OCI-LY7 (cell line): ENCODE results near the gene TBC1D32. TPM values are rescaled to one million over a fixed set of nuclear protein-coding genes. Genes with fewer than 3 reads are reported as not detected.

Experiments used
- BruUV-seq: library from RNA; stranded (reverse); fragments of 400-500 nt; replicated peaks from 2 replicates; lab custom pipeline; 2021; lab: Mats Ljungman, UMichigan
- CTCF ChIA-PET: fragments of 300-600 bp; sonication (Branson Sonifier 250); formaldehyde crosslinking; loops from one replicate; lab custom pipeline; 2022; ENCODE audit warnings: antibody characterized with exemption; ENCODE audit not compliant: unreplicated experiment; lab: Charles Lee
- POLR2A ChIA-PET: fragments of 300-600 bp; sonication (Branson Sonifier 250); formaldehyde crosslinking; loops from one replicate; lab custom pipeline; 2022; ENCODE audit warnings: antibody characterized with exemption; lab: Charles Lee
- DNase-seq: peaks from one replicate; pipeline ENCODE4 v3.0.0-alpha.2; 2015; ENCODE audit warnings: low spot score
- H2AFZ ChIP-seq: fragments of 200-600 bp; sonication (generic), shearing (Covaris generic); 2 replicates; pipeline ENCODE4 v1.6.1; 2014; ENCODE audit warnings: mild to moderate bottlenecking, antibody characterized with exemption, low read length, moderate library complexity
- H3K27ac ChIP-seq: fragments of 200-600 bp; sonication (generic); 2 replicates; pipeline ENCODE4 v1.5.1; 2014; ENCODE audit warnings: mixed run types, low read depth, mild to moderate bottlenecking, moderate library complexity, low read length, inconsistent platforms; ENCODE audit not compliant: poor library complexity, severe bottlenecking
- H3K36me3 ChIP-seq: fragments of 200-600 bp; sonication (generic); 2 replicates; pipeline ENCODE4 v1.6.1; 2014; ENCODE audit warnings: mild to moderate bottlenecking, antibody characterized with exemption, low read length, moderate library complexity, mixed read lengths; ENCODE audit not compliant: insufficient read depth
- H3K4me1 ChIP-seq: fragments of 200-600 bp; sonication (generic); 2 replicates; pipeline ENCODE4 v1.5.1; 2014; ENCODE audit warnings: mild to moderate bottlenecking, low read length; ENCODE audit not compliant: insufficient read depth, poor library complexity, severe bottlenecking
- H3K4me2 ChIP-seq: fragments of 200-600 bp; sonication (generic); 2 replicates; pipeline ENCODE4 v1.6.1; 2014; ENCODE audit warnings: mild to moderate bottlenecking, low read length
- H3K4me3 ChIP-seq: fragments of 200-600 bp; sonication (generic); 2 replicates; pipeline ENCODE4 v1.5.1; 2014; ENCODE audit warnings: mild to moderate bottlenecking, low read depth, low read length; ENCODE audit not compliant: poor library complexity, severe bottlenecking
- H3K79me2 ChIP-seq: fragments of 200-600 bp; sonication (generic); 2 replicates; pipeline ENCODE4 v1.6.1; 2016; ENCODE audit warnings: low read depth, mild to moderate bottlenecking, low read length, moderate library complexity, mixed read lengths; ENCODE audit not compliant: insufficient read depth
- H3K9me2 ChIP-seq: fragments of 200-600 bp; sonication (generic); 2 replicates; pipeline ENCODE4 v1.6.1; 2016; ENCODE audit warnings: mild to moderate bottlenecking, low read length, mixed read lengths; ENCODE audit not compliant: insufficient read depth
- H3K9me3 ChIP-seq: fragments of 200-600 bp; sonication (generic); 2 replicates; pipeline ENCODE4 v1.6.1; 2014; ENCODE audit warnings: mild to moderate bottlenecking, mixed run types, low read length, mixed read lengths
- H4K20me1 ChIP-seq: fragments of 200-600 bp; sonication (generic); 2 replicates; pipeline ENCODE4 v1.6.1; 2014; ENCODE audit warnings: mild to moderate bottlenecking, antibody characterized with exemption, low read length, moderate library complexity, mixed read lengths; ENCODE audit not compliant: insufficient read depth
- CTCF ChIP-seq: fragments of 200-600 bp; sonication (generic); conservative IDR thresholded peaks from 2 replicates; pipeline ENCODE4 v1.5.1; 2014; ENCODE audit warnings: mild to moderate bottlenecking, antibody characterized with exemption, low read length, moderate library complexity, mixed read lengths
- EZH2phosphoT487 ChIP-seq: fragments of 200-600 bp; sonication (generic); IDR thresholded peaks from 2 replicates; pipeline ENCODE4 v1.6.1; 2018; ENCODE audit warnings: low read depth, borderline replicate concordance, mild to moderate bottlenecking, mixed run types, antibody characterized with exemption, low read length, moderate library complexity, mixed read lengths
- intact Hi-C: fragments of 100-400 bp; cut with micrococcal nuclease; formaldehyde crosslinking; loops from one replicate; pipeline ENCODE4 v1.10.0; 2022; ENCODE audit not compliant: unreplicated experiment
- total RNA-seq, 2 experiments: library from RNA; depleted of rRNA in 1 of 2; stranded (reverse); fragments of >200 nt in 1 of 2; shearing (Covaris generic) in 1 of 2; gene quantifications; 2 replicates each; pipeline ENCODE4 v1.2.3, GENCODE V29; 2014 to 2022

The TBC1D32 gene
- total RNA-seq, 2 experiments from 2014 or later: 3.8 to 5.1 TPM

GRCh38 chr6:121110733-121111132 lies 223.5 kb downstream of the TBC1D32 start:
- Histone ChIP-seq H2AFZ (no peak overlapping the region), H4K20me1 (no peaks in the 10 kb centered on the region), H3K36me3 (no peaks in the 10 kb centered on the region), H3K9me3 (no peaks in the 10 kb centered on the region), H3K4me3 (no peak overlapping the region), H3K4me2 (no peak overlapping the region), H3K27ac (no peak overlapping the region), H3K79me2 (no peaks in the 10 kb centered on the region), H3K4me1 (no peaks in the 10 kb centered on the region), H3K9me2 (no peaks in the 10 kb centered on the region)
- TF ChIP-seq CTCF: no peak
- no peak for TF ChIP-seq EZH2phosphoT487
- intact Hi-C loops: no loop called here
- POLR2A ChIA-PET: no interaction called here
- CTCF ChIA-PET: no interaction called here
- DNase-seq: no peak
- BruUV-seq: no TSS peak

- H2AFZ ChIP-seq: no peak overlapping the region
- no peaks in the 10 kb centered on the region for H3K4me1 ChIP-seq
- H3K4me3 ChIP-seq: no peak overlapping the region
- H4K20me1 ChIP-seq: no peaks in the 10 kb centered on the region
- no peak for TF ChIP-seq EZH2phosphoT487
- no peak for TF ChIP-seq CTCF
- H3K4me2 ChIP-seq: no peak overlapping the region
- POLR2A ChIA-PET: no interaction called here
- DNase-seq: no peak
- no TSS peak for BruUV-seq
- CTCF ChIA-PET: no interaction called here
- H3K9me2 ChIP-seq: no peaks in the 10 kb centered on the region
- no peak overlapping the region for H3K27ac ChIP-seq
- no peaks in the 10 kb centered on the region for H3K36me3 ChIP-seq
- intact Hi-C loops: no loop called here
- H3K79me2 ChIP-seq: no peaks in the 10 kb centered on the region
- no peaks in the 10 kb centered on the region for H3K9me3 ChIP-seq
These were observed 227.3 kb downstream of the TBC1D32 start for GRCh38 chr6:121106962-121107361.

GRCh38 chr6:121105461-121105860 lies 228.8 kb downstream of the TBC1D32 start:
- H3K27ac ChIP-seq: no peak overlapping the region

More at GRCh38 chr6:121105461-121105860, 228.8 kb downstream of the TBC1D32 start:
- Histone ChIP-seq H3K9me3 (no peaks in the 10 kb centered on the region), H3K4me2 (no peak overlapping the region), H3K4me1 (no peaks in the 10 kb centered on the region), H3K36me3 (no peaks in the 10 kb centered on the region), H2AFZ (no peak overlapping the region), H3K9me2 (no peaks in the 10 kb centered on the region), H3K79me2 (no peaks in the 10 kb centered on the region), H4K20me1 (no peaks in the 10 kb centered on the region), H3K4me3 (no peak overlapping the region)
- CTCF ChIA-PET: no interaction called here
- no peak for TF ChIP-seq EZH2phosphoT487
- no peak for TF ChIP-seq CTCF
- DNase-seq: no peak
- POLR2A ChIA-PET: no interaction called here
- intact Hi-C loops: no loop called here
- no TSS peak for BruUV-seq
